BE2C (cell line): ENCODE data around the gene BCLAF3.

ENCODE experiments used
- DNase-seq: peaks from one replicate; pipeline ENCODE4 v3.0.0-alpha.2; 2020
- H3K27me3 ChIP-seq: fragments of 250-450 bp; sonication (Bioruptor Pico); 2 replicates; pipeline ENCODE4 v1.5.1; 2020; ENCODE audit warnings: mild to moderate bottlenecking
- H3K36me3 ChIP-seq: fragments of 250-450 bp; sonication (Bioruptor Pico); 2 replicates; pipeline ENCODE4 v1.5.1; 2020; ENCODE audit warnings: mild to moderate bottlenecking
- H3K4me1 ChIP-seq: fragments of 250-450 bp; sonication (Bioruptor Pico); 2 replicates; pipeline ENCODE4 v1.5.1; 2020
- H3K4me3 ChIP-seq: 2 replicates; pipeline ENCODE4 v1.5.1; 2011; ENCODE audit warnings: low read depth, low read length
- H3K9me3 ChIP-seq: fragments of 250-450 bp; sonication (Bioruptor Pico); 2 replicates; pipeline ENCODE4 v1.5.1; 2020
- CTCF ChIP-seq: IDR thresholded peaks from 2 replicates; pipeline ENCODE4 v1.5.1; 2012; ENCODE audit warnings: mild to moderate bottlenecking, low read depth, low read length

BCLAF3 gene

GRCh38 chrX:19954335-19955096 lies 36.3 kb downstream of the BCLAF3 start:
- H3K4me1 ChIP-seq = no peaks in the 10 kb centered on the region
- no peak for TF ChIP-seq CTCF
- no peaks in the 10 kb centered on the region for H3K36me3 ChIP-seq
- no peak overlapping the region for H3K4me3 ChIP-seq
- H3K9me3 ChIP-seq = no peaks in the 10 kb centered on the region
- DNase-seq = no peak
- no peaks in the 10 kb centered on the region for H3K27me3 ChIP-seq

GRCh38 chrX:19953145-19953544 lies 37.7 kb downstream of the BCLAF3 start:
- DNase-seq = no peak
- Histone ChIP-seq H3K4me3 (no peak overlapping the region), H3K27me3 (no peaks in the 10 kb centered on the region), H3K9me3 (no peaks in the 10 kb centered on the region), H3K36me3 (no peaks in the 10 kb centered on the region), H3K4me1 (no peaks in the 10 kb centered on the region)
- TF ChIP-seq CTCF = no peak

- TF ChIP-seq CTCF = no peak
- Histone ChIP-seq H3K36me3 (no peaks in the 10 kb centered on the region), H3K4me1 (no peaks in the 10 kb centered on the region), H3K27me3 (no peaks in the 10 kb centered on the region), H3K9me3 (no peaks in the 10 kb centered on the region), H3K4me3 (no peak overlapping the region)
- no peak for DNase-seq
These were observed 41.5 kb downstream of the BCLAF3 start for GRCh38 chrX:19949340-19949739.

- no peak for DNase-seq
- H3K27me3 ChIP-seq = no peaks in the 10 kb centered on the region
- no peak overlapping the region for H3K4me3 ChIP-seq
- no peaks in the 10 kb centered on the region for H3K36me3 ChIP-seq
- no peaks in the 10 kb centered on the region for H3K9me3 ChIP-seq
- TF ChIP-seq CTCF = no peak
- H3K4me1 ChIP-seq = no peaks in the 10 kb centered on the region
These were observed 43.2 kb downstream of the BCLAF3 start for GRCh38 chrX:19947612-19948011.
